ENCODE results near the gene RCAN2.

DNA sequence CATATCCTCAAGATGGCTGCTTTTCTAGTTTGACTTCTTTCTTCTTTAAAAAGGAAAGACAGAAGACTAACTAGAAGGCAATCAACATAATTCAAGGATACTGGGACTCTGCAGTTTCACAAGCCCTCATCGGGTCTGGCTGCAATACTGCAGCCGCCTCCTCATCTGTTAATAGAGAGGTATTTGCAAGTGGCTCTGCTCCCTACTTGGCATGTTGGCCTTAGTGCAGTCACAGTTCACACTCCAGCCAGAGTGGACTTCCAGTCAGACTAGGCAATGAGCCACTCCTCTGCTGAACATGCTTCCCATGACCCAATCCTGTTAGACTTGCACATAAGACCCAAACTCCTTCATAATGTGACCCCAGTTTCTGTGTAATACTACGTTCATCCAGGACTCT lies 178.6 kb downstream of the RCAN2 start:
- TF ChIP-seq, protein P1, sequence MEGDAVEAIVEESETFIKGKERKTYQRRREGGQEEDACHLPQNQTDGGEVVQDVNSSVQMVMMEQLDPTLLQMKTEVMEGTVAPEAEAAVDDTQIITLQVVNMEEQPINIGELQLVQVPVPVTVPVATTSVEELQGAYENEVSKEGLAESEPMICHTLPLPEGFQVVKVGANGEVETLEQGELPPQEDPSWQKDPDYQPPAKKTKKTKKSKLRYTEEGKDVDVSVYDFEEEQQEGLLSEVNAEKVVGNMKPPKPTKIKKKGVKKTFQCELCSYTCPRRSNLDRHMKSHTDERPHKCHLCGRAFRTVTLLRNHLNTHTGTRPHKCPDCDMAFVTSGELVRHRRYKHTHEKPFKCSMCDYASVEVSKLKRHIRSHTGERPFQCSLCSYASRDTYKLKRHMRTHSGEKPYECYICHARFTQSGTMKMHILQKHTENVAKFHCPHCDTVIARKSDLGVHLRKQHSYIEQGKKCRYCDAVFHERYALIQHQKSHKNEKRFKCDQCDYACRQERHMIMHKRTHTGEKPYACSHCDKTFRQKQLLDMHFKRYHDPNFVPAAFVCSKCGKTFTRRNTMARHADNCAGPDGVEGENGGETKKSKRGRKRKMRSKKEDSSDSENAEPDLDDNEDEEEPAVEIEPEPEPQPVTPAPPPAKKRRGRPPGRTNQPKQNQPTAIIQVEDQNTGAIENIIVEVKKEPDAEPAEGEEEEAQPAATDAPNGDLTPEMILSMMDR (IDR thresholded peaks at IDR 0.05) = no peak
- TF ChIP-seq POLR2A (IDR thresholded peaks at IDR 0.05) (no peak), POLR2AphosphoS5 (IDR thresholded peaks at IDR 0.05) (no peak), EP300 (IDR thresholded peaks at IDR 0.05) (no peak)
